GM23248 (cell line): ENCODE measurements around the gene PPP1R36. TPM values are rescaled to one million over a fixed set of nuclear protein-coding genes. Genes with fewer than 3 reads are reported as not detected.
"Not testable (repeated sequence)": the region's sequence is repeated elsewhere in the genome, so short reads cannot be mapped to it uniquely, and the experiment has no call there.

ENCODE experiments used
- DNase-seq: peaks from one replicate; pipeline ENCODE4 v3.0.0-alpha.2; 2015
- H2AFZ ChIP-seq: fragments of 200-600 bp; sonication (generic); 2 replicates; pipeline ENCODE4 v1.6.1; 2016; ENCODE audit warnings: antibody characterized with exemption
- H3F3A ChIP-seq: fragments of 200-600 bp; sonication (generic); 2 replicates; pipeline ENCODE4 v1.6.1; 2016; ENCODE audit warnings: mild to moderate bottlenecking, antibody characterized with exemption, mixed run types; ENCODE audit not compliant: insufficient read depth
- H3K27ac ChIP-seq: fragments of 200-600 bp; sonication (generic); 2 replicates; pipeline ENCODE4 v1.5.1; 2016; ENCODE audit warnings: mild to moderate bottlenecking
- H3K27me3 ChIP-seq: fragments of 200-600 bp; sonication (generic); replicated peaks from 2 replicates; pipeline ENCODE4 v1.6.1; 2016; ENCODE audit warnings: mild to moderate bottlenecking; ENCODE audit not compliant: insufficient read depth
- H3K36me3 ChIP-seq: fragments of 200-600 bp; sonication (generic); 2 replicates; pipeline ENCODE4 v1.6.1; 2016; ENCODE audit warnings: low read depth, mild to moderate bottlenecking
- H3K4me1 ChIP-seq: fragments of 200-600 bp; sonication (generic); 2 replicates; pipeline ENCODE4 v1.6.1; 2016; ENCODE audit warnings: mild to moderate bottlenecking; ENCODE audit not compliant: insufficient read depth
- H3K4me2 ChIP-seq: fragments of 200-600 bp; sonication (generic); one replicate; pipeline ENCODE4 v1.6.1; 2016; ENCODE audit warnings: mild to moderate bottlenecking; ENCODE audit not compliant: unreplicated experiment
- H3K4me3 ChIP-seq: fragments of 200-600 bp; sonication (generic); 2 replicates; pipeline ENCODE4 v1.5.1; 2016; ENCODE audit warnings: mild to moderate bottlenecking
- H3K79me2 ChIP-seq: fragments of 200-600 bp; sonication (generic); 2 replicates; pipeline ENCODE4 v1.6.1; 2016; ENCODE audit warnings: mild to moderate bottlenecking; ENCODE audit not compliant: insufficient read depth
- H3K9ac ChIP-seq: fragments of 200-600 bp; sonication (generic); 2 replicates; pipeline ENCODE4 v1.6.1; 2016; ENCODE audit warnings: mild to moderate bottlenecking
- H3K9me2 ChIP-seq: fragments of 200-600 bp; sonication (generic); 2 replicates; pipeline ENCODE4 v1.6.1; 2016; ENCODE audit warnings: mixed run types, mild to moderate bottlenecking, moderate library complexity; ENCODE audit not compliant: insufficient read depth
- H3K9me3 ChIP-seq: fragments of 200-600 bp; sonication (generic); one replicate; pipeline ENCODE4 v1.6.1; 2017; ENCODE audit warnings: low read depth
- H4K20me1 ChIP-seq: fragments of 200-600 bp; sonication (generic); 2 replicates; pipeline ENCODE4 v1.6.0; 2016; ENCODE audit not compliant: insufficient read depth
- EZH2 ChIP-seq: fragments of 200-600 bp; sonication (generic); IDR thresholded peaks from 2 replicates; pipeline ENCODE4 v1.6.1; 2018; ENCODE audit warnings: antibody characterized with exemption, mild to moderate bottlenecking; ENCODE audit not compliant: insufficient read depth, poor library complexity, severe bottlenecking
- EZH2phosphoT487 ChIP-seq: fragments of 200-600 bp; sonication (generic); IDR thresholded peaks from 2 replicates; pipeline ENCODE4 v1.6.1; 2018; ENCODE audit warnings: antibody characterized with exemption, moderate library complexity, mild to moderate bottlenecking, low read depth; ENCODE audit not compliant: insufficient read depth
- WGBS, 2 experiments: methylation state at CpG; one replicate each; pipeline ENCODE4 v1.1.6; 2015 to 2017; ENCODE audit warnings: low lambda C conversion rate in 2 of 2, low coverage in 1 of 2; ENCODE audit errors: missing lambda C conversion rate in 2 of 2; 5-methylcytosine and 5-hydroxymethylcytosine counted together
- in situ Hi-C: fragments of 300-500 bp; cut with MboI; formaldehyde crosslinking; loops from 2 replicates; pipeline ENCODE4 v1.15.0; 2020
- polyA plus RNA-seq: library from polyadenylated mRNA; unstranded; fragments of >200 nt; fragmentation: Nextera tagmentation; extraction: Ambion mirVana; gene quantifications from 2 replicates; pipeline ENCODE4 v1.2.1, GENCODE V29; 2016
- total RNA-seq: library from RNA; depleted of rRNA; stranded (reverse); fragments of >200 nt; shearing (Covaris generic); gene quantifications from 2 replicates; pipeline ENCODE4 v1.2.3, GENCODE V29; 2014

Gene PPP1R36
- total and polyA plus RNA-seq, 2 experiments from 2014 or later = 1.6 to 2.0 TPM

- Histone ChIP-seq H3K4me3 (no peak overlapping the region), H3F3A (peaks cover 13% of the 10 kb centered on the region), H3K4me2 (no peak overlapping the region), H2AFZ (no peak overlapping the region), H3K27me3 (no peaks in the 10 kb centered on the region), H3K27ac (no peak overlapping the region), H3K9ac (no peak overlapping the region), H3K9me3 (no peaks in the 10 kb centered on the region), H3K79me2 (no peaks in the 10 kb centered on the region), H4K20me1 (no peaks in the 10 kb centered on the region), H3K9me2 (no peaks in the 10 kb centered on the region), H3K36me3 (no peaks in the 10 kb centered on the region), H3K4me1 (peaks cover 21% of the 10 kb centered on the region)
- in situ Hi-C loops = no loop called here
- TF ChIP-seq EZH2phosphoT487 = no peak
- TF ChIP-seq EZH2 = no peak
- 69 to 78% methylated on average over 6 of the region's 6 CpGs for WGBS, 2 experiments
- DNase-seq = no peak
Observed at GRCh38 chr14:64563696-64564095, 13.9 kb downstream of the PPP1R36 start.

DNA sequence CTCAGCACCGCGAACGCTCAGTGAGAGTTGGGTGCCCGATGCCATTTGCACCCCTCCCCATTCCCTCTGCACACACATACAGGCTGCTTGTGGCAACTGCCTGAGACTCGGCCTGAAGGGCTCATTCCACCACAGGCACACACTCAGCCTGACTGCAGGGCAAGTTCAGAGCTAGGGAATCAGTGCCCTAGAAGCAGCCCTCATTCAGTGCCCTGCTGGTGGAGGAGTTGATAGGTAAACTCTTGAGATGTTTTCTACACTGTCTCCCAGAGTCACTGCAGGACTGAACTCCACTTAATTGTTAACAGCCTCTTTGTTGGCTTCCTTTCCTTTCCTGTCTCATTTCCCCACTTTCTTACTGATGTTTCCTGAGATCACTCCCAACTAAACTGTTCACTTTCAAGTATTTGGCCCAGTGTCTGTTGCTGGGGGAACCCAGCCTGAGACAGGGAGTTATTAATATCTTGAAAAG lies 16.9 kb downstream of the PPP1R36 start:
- Histone ChIP-seq H3K27ac (peak overlapping the region; percentile 73), H3K4me1 (peaks cover 35% of the 10 kb centered on the region), H3F3A (peaks cover 22% of the 10 kb centered on the region), H3K9me2 (no peaks in the 10 kb centered on the region), H3K27me3 (no peaks in the 10 kb centered on the region), H3K4me3 (no peak overlapping the region), H3K9me3 (no peaks in the 10 kb centered on the region), H3K4me2 (peak overlapping the region; percentile 48), H2AFZ (peak overlapping the region; percentile 63), H3K9ac (peak overlapping the region; percentile 51), H4K20me1 (no peaks in the 10 kb centered on the region), H3K79me2 (no peaks in the 10 kb centered on the region), H3K36me3 (no peaks in the 10 kb centered on the region)
- peak; percentile 60 for DNase-seq
- WGBS, 2 experiments = 21 to 22% methylated on average over 5 of the region's 5 CpGs
- in situ Hi-C loops = no loop called here
- TF ChIP-seq EZH2 (no peak), EZH2phosphoT487 (no peak)

GRCh38 chr14:64569138-64569631 lies 19.4 kb downstream of the PPP1R36 start:
- no peaks in the 10 kb centered on the region for H4K20me1 ChIP-seq
- peaks cover 35% of the 10 kb centered on the region for H3K4me1 ChIP-seq
- no peak for TF ChIP-seq EZH2phosphoT487
- no peak for TF ChIP-seq EZH2
- in situ Hi-C loops = no loop called here
- H2AFZ ChIP-seq = peak overlapping the region; percentile 32
- H3K27ac ChIP-seq = peak overlapping the region; percentile 88
- H3K9ac ChIP-seq = peak overlapping the region; percentile 52
- peak overlapping the region; percentile 46; the same call in 1 of the 2 replicates for H3K4me3 ChIP-seq
- H3F3A ChIP-seq = peaks cover 22% of the 10 kb centered on the region
- WGBS, 2 experiments = 15 to 17% methylated on average over 3 of the region's 3 CpGs
- peak overlapping the region; percentile 64 for H3K4me2 ChIP-seq
- DNase-seq = peak; percentile 94
- H3K27me3 ChIP-seq = no peaks in the 10 kb centered on the region
- H3K79me2 ChIP-seq = no peaks in the 10 kb centered on the region
- no peaks in the 10 kb centered on the region for H3K36me3 ChIP-seq
- no peaks in the 10 kb centered on the region for H3K9me2 ChIP-seq
- H3K9me3 ChIP-seq = no peaks in the 10 kb centered on the region

GRCh38 chr14:64569646-64570045 lies 19.9 kb downstream of the PPP1R36 start:
- H3K36me3 ChIP-seq, H4K20me1 ChIP-seq, H3K9me2 ChIP-seq, DNase-seq, H3K27me3 ChIP-seq, in situ Hi-C loops, H3K9me3 ChIP-seq, H3K79me2 ChIP-seq: not testable (repeated sequence)
- Histone ChIP-seq H3K4me3 (peak overlapping the region; percentile 46; the same call in 1 of the 2 replicates), H3K27ac (peak overlapping the region; percentile 88), H3F3A (peaks cover 22% of the 10 kb centered on the region), H2AFZ (peak overlapping the region; percentile 32), H3K4me1 (peaks cover 35% of the 10 kb centered on the region), H3K9ac (peak overlapping the region; percentile 52), H3K4me2 (peak overlapping the region; percentile 64)
- 47 to 50% methylated on average over 7 of the region's 7 CpGs for WGBS, 2 experiments
